ENCODE results near the gene PTEN. TPM values are rescaled to one million over a fixed set of nuclear protein-coding genes. Genes with fewer than 3 reads are reported as not detected.
"Not testable (repeated sequence)": the region's sequence is repeated elsewhere in the genome, so short reads cannot be mapped to it uniquely, and the experiment has no call there.

PTEN gene
- total RNA-seq: 66.2 and 69.3 TPM in 2 replicates
- polyA plus RNA-seq (2012): 35.7 TPM

- peak; percentile 94 for DNase-seq (ENCODE audit: low read depth)
Measured at GRCh38 chr10:87863053-87863943, at the start of gene PTEN, which contains the start of gene KLLN. Gene PTEN (plus strand): TSS chr10:87863625. CDS start chr10:87864470, 845 bp downstream. Gene KLLN (minus strand): TSS chr10:87863533. CDS start chr10:87862487, 1,046 bp downstream.

GRCh38 chr10:87816163-87816897 is 47.1 kb upstream of the PTEN start:
- DNase-seq (ENCODE audit: low read depth): no peak

- no peak for DNase-seq (ENCODE audit: low read depth)
Measured at GRCh38 chr10:87816898-87817608, 46.4 kb upstream of the PTEN start.

- DNase-seq (ENCODE audit: low read depth): peak; percentile 90
Measured at GRCh38 chr10:87817609-87818504, 45.6 kb upstream of the PTEN start, which contains the start of gene ATAD1. Gene ATAD1 (minus strand): TSS chr10:87818226. CDS start chr10:87814599, 3,627 bp downstream.

- peak; percentile 55 for DNase-seq (ENCODE audit: low read depth)
Measured at GRCh38 chr10:87818505-87819288, 44.7 kb upstream of the PTEN start.

- no peak for DNase-seq (ENCODE audit: low read depth)
Measured at GRCh38 chr10:87819289-87819585, 44.2 kb upstream of the PTEN start.

- DNase-seq (ENCODE audit: low read depth): no peak
Measured at GRCh38 chr10:87826653-87827052, 36.8 kb upstream of the PTEN start.

GRCh38 chr10:87827681-87828080 is 35.7 kb upstream of the PTEN start:
- DNase-seq (ENCODE audit: low read depth): no peak

- not testable (repeated sequence) for DNase-seq (ENCODE audit: low read depth)
Measured at GRCh38 chr10:87829051-87829450, 34.4 kb upstream of the PTEN start.

GRCh38 chr10:87829986-87830729 is 33.3 kb upstream of the PTEN start:
- no peak for DNase-seq (ENCODE audit: low read depth)

GRCh38 chr10:87836098-87836497 is 27.3 kb upstream of the PTEN start:
- DNase-seq (ENCODE audit: low read depth): no peak

- DNase-seq (ENCODE audit: low read depth): no peak
Measured at GRCh38 chr10:87837445-87837844, 26.0 kb upstream of the PTEN start.

- DNase-seq (ENCODE audit: low read depth): no peak
Measured at GRCh38 chr10:87838650-87839049, 24.8 kb upstream of the PTEN start.

- DNase-seq (ENCODE audit: low read depth): no peak
Measured at GRCh38 chr10:87841186-87841585, 22.2 kb upstream of the PTEN start.

GRCh38 chr10:87842220-87842641 is 21.2 kb upstream of the PTEN start:
- DNase-seq (ENCODE audit: low read depth): no peak

- peak; percentile 62 for DNase-seq (ENCODE audit: low read depth)
Measured at GRCh38 chr10:87842776-87843497, 20.5 kb upstream of the PTEN start.

- DNase-seq (ENCODE audit: low read depth): no peak
Measured at GRCh38 chr10:87843714-87844113, 19.7 kb upstream of the PTEN start.
